Stomach (tissue), 9 donors: ENCODE data around the gene TCF12. TPM values are rescaled to one million over a fixed set of nuclear protein-coding genes. Genes with fewer than 3 reads are reported as not detected.

Source experiments
- DNase-seq, 2 donors: peaks; one replicate each; pipeline versions ENCODE4 v3.0.0 to v3.0.0-alpha.2; 2013 to 2019
- H3K27ac ChIP-seq, 5 donors: fragments of 200-600 bp in 4 of 5; sonication (generic) in 4 of 5; one replicate each; pipeline ENCODE4 v1.5.1; 2013 to 2019; ENCODE audit warnings: mild to moderate bottlenecking in 1 of 5, moderate library complexity in 1 of 5
- H3K27me3 ChIP-seq, 3 donors: fragments of 200-600 bp; sonication (generic); one replicate each; pipeline ENCODE4 v1.5.1; 2017 to 2019; ENCODE audit warnings: mixed run types in 1 of 3
- H3K36me3 ChIP-seq, 4 donors: fragments of 200-600 bp; sonication (generic); 1 replicate in 3 of 4; 2 replicates in 1 of 4; pipeline ENCODE4 v1.5.1; 2016 to 2019
- H3K4me1 ChIP-seq, 4 donors: fragments of 200-600 bp; sonication (generic); one replicate each; pipeline ENCODE4 v1.5.1; 2016 to 2019
- H3K4me3 ChIP-seq, 4 donors: fragments of 200-600 bp; sonication (generic) in 3 of 4; one replicate each; pipeline ENCODE4 v1.5.1; 2016 to 2019; ENCODE audit warnings: mild to moderate bottlenecking in 1 of 4
- H3K9me3 ChIP-seq, 4 donors: fragments of 200-600 bp; sonication (generic); one replicate each; pipeline ENCODE4 v1.5.1; 2016 to 2019
- CTCF ChIP-seq, 7 experiments: fragments of 450-650 bp in 4 of 7; fragments of 200-600 bp in 3 of 7; sonication (generic) in 3 of 7; IDR thresholded peaks; one replicate each; pipeline ENCODE4 v1.5.1; 2016 to 2019; ENCODE audit warnings: antibody characterized with exemption in 7 of 7, control low read depth in 2 of 7, mild to moderate bottlenecking in 1 of 7
- EP300 ChIP-seq: sonication (generic); formaldehyde crosslinking; IDR thresholded peaks from one replicate; pipeline ENCODE4 v1.6.1; 2017; ENCODE audit warnings: antibody characterized with exemption
- POLR2A ChIP-seq, 4 donors: fragments of 450-650 bp; IDR thresholded peaks; one replicate each; pipeline ENCODE4 v1.6.1; 2016; ENCODE audit warnings: antibody characterized with exemption in 4 of 4, control low read depth in 2 of 4, mild to moderate bottlenecking in 1 of 4, moderate library complexity in 1 of 4
- POLR2AphosphoS5 ChIP-seq, 3 donors: sonication (generic); formaldehyde crosslinking; IDR thresholded peaks; one replicate each; pipeline ENCODE4 v1.6.1; 2016; ENCODE audit warnings: antibody characterized with exemption in 3 of 3
- WGBS, 5 donors: extraction: QIAGEN DNeasy Blood & Tissue Kit in 3 of 5; methylation state at CpG; one replicate each; pipeline versions ENCODE4 v1.1.5 to v1.1.7; 2013 to 2018; 5-methylcytosine and 5-hydroxymethylcytosine counted together
- intact Hi-C: fragments of 100-400 bp; cut with DNase I; formaldehyde crosslinking; loops from one replicate; pipeline ENCODE4 v1.15.1; 2023; ENCODE audit warnings: low total_unique reads
- polyA plus RNA-seq, 3 donors: library from polyadenylated mRNA; stranded (reverse); fragments of 200-250 nt; gene quantifications; one replicate each; pipeline ENCODE4 v1.2.3, GENCODE V29; 2013
- total RNA-seq, 5 donors: library from RNA; depleted of rRNA; stranded (reverse); fragments of >200 nt; gene quantifications; one replicate each; pipeline versions ENCODE4 v1.1.0 to v1.2.3, GENCODE V29; 2014 to 2016
- donor health status: healthy with polysubstance abuse.
- donor health status: Bipolar disorder and iron deficiency.
- donor health status: healthy.

TCF12 gene
- total and polyA plus RNA-seq, 8 donors = 11.2 to 462 (median 130) TPM

GRCh38 chr15:56939257-56939656, 20.8 kb downstream of the TCF12 start:
- intact Hi-C loops = no loop called here
- H3K9me3 ChIP-seq = peaks cover 0 to 7% (median 0%) of the 10 kb centered on the region in 4 donors
- TF ChIP-seq CTCF (IDR thresholded peaks at IDR 0.05) = no peak
- no peak for TF ChIP-seq POLR2AphosphoS5 (IDR thresholded peaks at IDR 0.05)
- TF ChIP-seq EP300 = no peak
- no peak for TF ChIP-seq POLR2A (IDR thresholded peaks at IDR 0.05)
- H3K27ac ChIP-seq = no peak overlapping the region
- H3K27me3 ChIP-seq = no peaks in the 10 kb centered on the region
- no peak overlapping the region for H3K4me3 ChIP-seq
- DNase-seq = no peak
- peaks cover 0 to 13% (median 4%) of the 10 kb centered on the region in 4 donors for H3K36me3 ChIP-seq
- H3K4me1 ChIP-seq = peaks cover 0 to 48% (median 27%) of the 10 kb centered on the region in 4 donors

- peaks cover 0 to 6% (median 0%) of the 10 kb centered on the region in 4 donors for H3K9me3 ChIP-seq
- H3K27ac ChIP-seq = no peak overlapping the region
- intact Hi-C loops = no loop called here
- H3K27me3 ChIP-seq = no peaks in the 10 kb centered on the region
- peaks cover 0 to 53% (median 29%) of the 10 kb centered on the region in 4 donors for H3K4me1 ChIP-seq
- no peak for DNase-seq
- H3K4me3 ChIP-seq = no peak overlapping the region
- TF ChIP-seq CTCF (IDR thresholded peaks at IDR 0.05) = no peak
- no peak for TF ChIP-seq POLR2A (IDR thresholded peaks at IDR 0.05)
- no peak for TF ChIP-seq EP300
- TF ChIP-seq POLR2AphosphoS5 (IDR thresholded peaks at IDR 0.05) = no peak
- H3K36me3 ChIP-seq = peaks cover 0 to 6% (median under 1%) of the 10 kb centered on the region in 4 donors
Observed at GRCh38 chr15:56940388-56940787, 21.9 kb downstream of the TCF12 start.

GRCh38 chr15:56942118-56942517, 23.7 kb downstream of the TCF12 start:
- intact Hi-C loops = no loop called here
- TF ChIP-seq POLR2AphosphoS5 (IDR thresholded peaks at IDR 0.05) (no peak), POLR2A (IDR thresholded peaks at IDR 0.05) (no peak), EP300 (no peak), CTCF (IDR thresholded peaks at IDR 0.05) (no peak)
- H3K4me1 ChIP-seq = peaks cover 0 to 55% (median 30%) of the 10 kb centered on the region in 4 donors

GRCh38 chr15:56943403-56943802, 25.0 kb downstream of the TCF12 start:
- no peaks in the 10 kb centered on the region for H3K36me3 ChIP-seq
- H3K9me3 ChIP-seq = peaks cover 0 to 7% (median 2%) of the 10 kb centered on the region in 4 donors
- peaks cover 0 to 60% (median 29%) of the 10 kb centered on the region in 4 donors for H3K4me1 ChIP-seq
- DNase-seq = no peak
- intact Hi-C loops = no loop called here
- no peak for TF ChIP-seq POLR2AphosphoS5 (IDR thresholded peaks at IDR 0.05)
- TF ChIP-seq EP300 = no peak
- no peak for TF ChIP-seq POLR2A (IDR thresholded peaks at IDR 0.05)
- TF ChIP-seq CTCF (IDR thresholded peaks at IDR 0.05) = no peak
- no peak overlapping the region for H3K4me3 ChIP-seq
- no peak overlapping the region for H3K27ac ChIP-seq
- H3K27me3 ChIP-seq = no peaks in the 10 kb centered on the region
- WGBS, 5 donors = 83 to 100% (median 96%) methylated on average over 1 of the region's 1 CpG

More at GRCh38 chr15:56942118-56942517, 23.7 kb downstream of the TCF12 start:
- no peak overlapping the region for H3K4me3 ChIP-seq
- no peaks in the 10 kb centered on the region for H3K36me3 ChIP-seq
- no peak overlapping the region for H3K27ac ChIP-seq
- DNase-seq = no peak
- peaks cover 0 to 7% (median 2%) of the 10 kb centered on the region in 4 donors for H3K9me3 ChIP-seq
- no peaks in the 10 kb centered on the region for H3K27me3 ChIP-seq
